GM23248 (cell line): ENCODE data around the gene MID1IP1. TPM values are rescaled to one million over a fixed set of nuclear protein-coding genes. Genes with fewer than 3 reads are reported as not detected.

Source experiments
- DNase-seq: peaks from one replicate; pipeline ENCODE4 v3.0.0-alpha.2; 2015
- H2AFZ ChIP-seq: fragments of 200-600 bp; sonication (generic); 2 replicates; pipeline ENCODE4 v1.6.1; 2016; ENCODE audit warnings: antibody characterized with exemption
- H3F3A ChIP-seq: fragments of 200-600 bp; sonication (generic); 2 replicates; pipeline ENCODE4 v1.6.1; 2016; ENCODE audit warnings: mild to moderate bottlenecking, antibody characterized with exemption, mixed run types; ENCODE audit not compliant: insufficient read depth
- H3K27ac ChIP-seq: fragments of 200-600 bp; sonication (generic); 2 replicates; pipeline ENCODE4 v1.5.1; 2016; ENCODE audit warnings: mild to moderate bottlenecking
- H3K27me3 ChIP-seq: fragments of 200-600 bp; sonication (generic); replicated peaks from 2 replicates; pipeline ENCODE4 v1.6.1; 2016; ENCODE audit warnings: mild to moderate bottlenecking; ENCODE audit not compliant: insufficient read depth
- H3K36me3 ChIP-seq: fragments of 200-600 bp; sonication (generic); 2 replicates; pipeline ENCODE4 v1.6.1; 2016; ENCODE audit warnings: low read depth, mild to moderate bottlenecking
- H3K4me1 ChIP-seq: fragments of 200-600 bp; sonication (generic); 2 replicates; pipeline ENCODE4 v1.6.1; 2016; ENCODE audit warnings: mild to moderate bottlenecking; ENCODE audit not compliant: insufficient read depth
- H3K4me2 ChIP-seq: fragments of 200-600 bp; sonication (generic); one replicate; pipeline ENCODE4 v1.6.1; 2016; ENCODE audit warnings: mild to moderate bottlenecking; ENCODE audit not compliant: unreplicated experiment
- H3K4me3 ChIP-seq: fragments of 200-600 bp; sonication (generic); 2 replicates; pipeline ENCODE4 v1.5.1; 2016; ENCODE audit warnings: mild to moderate bottlenecking
- H3K79me2 ChIP-seq: fragments of 200-600 bp; sonication (generic); 2 replicates; pipeline ENCODE4 v1.6.1; 2016; ENCODE audit warnings: mild to moderate bottlenecking; ENCODE audit not compliant: insufficient read depth
- H3K9ac ChIP-seq: fragments of 200-600 bp; sonication (generic); 2 replicates; pipeline ENCODE4 v1.6.1; 2016; ENCODE audit warnings: mild to moderate bottlenecking
- H3K9me2 ChIP-seq: fragments of 200-600 bp; sonication (generic); 2 replicates; pipeline ENCODE4 v1.6.1; 2016; ENCODE audit warnings: mixed run types, mild to moderate bottlenecking, moderate library complexity; ENCODE audit not compliant: insufficient read depth
- H3K9me3 ChIP-seq: fragments of 200-600 bp; sonication (generic); one replicate; pipeline ENCODE4 v1.6.1; 2017; ENCODE audit warnings: low read depth
- H4K20me1 ChIP-seq: fragments of 200-600 bp; sonication (generic); 2 replicates; pipeline ENCODE4 v1.6.0; 2016; ENCODE audit not compliant: insufficient read depth
- EZH2 ChIP-seq: fragments of 200-600 bp; sonication (generic); IDR thresholded peaks from 2 replicates; pipeline ENCODE4 v1.6.1; 2018; ENCODE audit warnings: antibody characterized with exemption, mild to moderate bottlenecking; ENCODE audit not compliant: insufficient read depth, poor library complexity, severe bottlenecking
- EZH2phosphoT487 ChIP-seq: fragments of 200-600 bp; sonication (generic); IDR thresholded peaks from 2 replicates; pipeline ENCODE4 v1.6.1; 2018; ENCODE audit warnings: antibody characterized with exemption, moderate library complexity, mild to moderate bottlenecking, low read depth; ENCODE audit not compliant: insufficient read depth
- WGBS, 2 experiments: methylation state at CpG; one replicate each; pipeline ENCODE4 v1.1.6; 2015 to 2017; ENCODE audit warnings: low lambda C conversion rate in 2 of 2, low coverage in 1 of 2; ENCODE audit errors: missing lambda C conversion rate in 2 of 2; 5-methylcytosine and 5-hydroxymethylcytosine counted together
- in situ Hi-C: fragments of 300-500 bp; cut with MboI; formaldehyde crosslinking; loops from 2 replicates; pipeline ENCODE4 v1.15.0; 2020
- polyA plus RNA-seq: library from polyadenylated mRNA; unstranded; fragments of >200 nt; fragmentation: Nextera tagmentation; extraction: Ambion mirVana; gene quantifications from 2 replicates; pipeline ENCODE4 v1.2.1, GENCODE V29; 2016
- total RNA-seq: library from RNA; depleted of rRNA; stranded (reverse); fragments of >200 nt; shearing (Covaris generic); gene quantifications from 2 replicates; pipeline ENCODE4 v1.2.3, GENCODE V29; 2014

MID1IP1 gene
- total and polyA plus RNA-seq, 2 experiments from 2014 or later, result 4.8 to 41.9 TPM

- no peak overlapping the region for H3K4me3 ChIP-seq
- peak; percentile 16 for DNase-seq
- H3K36me3 ChIP-seq, result no peaks in the 10 kb centered on the region
- H3F3A ChIP-seq, result peaks cover 4% of the 10 kb centered on the region; the same call in 1 of the 2 replicates
- no peaks in the 10 kb centered on the region for H3K27me3 ChIP-seq
- no peak overlapping the region for H2AFZ ChIP-seq
- peaks cover 34% of the 10 kb centered on the region for H3K79me2 ChIP-seq
- in situ Hi-C loops, result no loop called here
- H3K4me2 ChIP-seq, result no peak overlapping the region
- H3K9me3 ChIP-seq, result no peaks in the 10 kb centered on the region
- H4K20me1 ChIP-seq, result no peaks in the 10 kb centered on the region
- TF ChIP-seq EZH2 (no peak), EZH2phosphoT487 (no peak)
- peak overlapping the region; percentile 27; the same call in 1 of the 2 replicates for H3K27ac ChIP-seq
- H3K9ac ChIP-seq, result no peak overlapping the region
- H3K9me2 ChIP-seq, result no peaks in the 10 kb centered on the region
- peaks cover 24% of the 10 kb centered on the region for H3K4me1 ChIP-seq
Measured at GRCh38 chrX:38807873-38808272, 6.6 kb downstream of the MID1IP1 start.

GRCh38 chrX:38811515-38812243 lies 10.4 kb downstream of the MID1IP1 start:
- 79 to 92% methylated on average over 3 of the region's 3 CpGs for WGBS, 2 experiments

GRCh38 chrX:38816155-38816554 lies 14.9 kb downstream of the MID1IP1 start:
- Histone ChIP-seq H3F3A (no peaks in the 10 kb centered on the region), H3K9me3 (no peaks in the 10 kb centered on the region), H3K27ac (no peak overlapping the region), H4K20me1 (no peaks in the 10 kb centered on the region), H2AFZ (peak overlapping the region; percentile 88), H3K36me3 (no peaks in the 10 kb centered on the region), H3K4me1 (peaks cover 20% of the 10 kb centered on the region), H3K9ac (no peak overlapping the region), H3K79me2 (no peaks in the 10 kb centered on the region), H3K4me2 (no peak overlapping the region), H3K9me2 (no peaks in the 10 kb centered on the region), H3K4me3 (no peak overlapping the region), H3K27me3 (no peaks in the 10 kb centered on the region)
- TF ChIP-seq EZH2, result no peak
- TF ChIP-seq EZH2phosphoT487, result no peak
- DNase-seq, result no peak
- 99 to 100% methylated on average over 3 of the region's 3 CpGs for whole genome bisulfite sequencing, 2 experiments
- in situ Hi-C loops, result no loop called here

More at GRCh38 chrX:38811515-38812243, 10.4 kb downstream of the MID1IP1 start:
- no peaks in the 10 kb centered on the region for H4K20me1 ChIP-seq
- in situ Hi-C loops, result no loop called here
- no peak overlapping the region for H3K9ac ChIP-seq
- H3K4me3 ChIP-seq, result no peak overlapping the region
- H3K36me3 ChIP-seq, result no peaks in the 10 kb centered on the region
- no peak overlapping the region for H3K27ac ChIP-seq
- no peak for TF ChIP-seq EZH2
- TF ChIP-seq EZH2phosphoT487, result no peak
- no peak overlapping the region for H3K4me2 ChIP-seq
- H3K27me3 ChIP-seq, result no peaks in the 10 kb centered on the region
- peaks cover 4% of the 10 kb centered on the region; the same call in 1 of the 2 replicates for H3F3A ChIP-seq
- no peaks in the 10 kb centered on the region for H3K9me2 ChIP-seq
- DNase-seq, result no peak
- H2AFZ ChIP-seq, result peak overlapping the region; percentile 33; the same call in 1 of the 2 replicates
- peaks cover 21% of the 10 kb centered on the region for H3K4me1 ChIP-seq
- H3K9me3 ChIP-seq, result no peaks in the 10 kb centered on the region
- H3K79me2 ChIP-seq, result peaks cover 13% of the 10 kb centered on the region

- H3K9me2 ChIP-seq, result no peaks in the 10 kb centered on the region
- H3K4me3 ChIP-seq, result no peak overlapping the region
- TF ChIP-seq EZH2 (no peak), EZH2phosphoT487 (no peak)
- H3K27me3 ChIP-seq, result no peaks in the 10 kb centered on the region
- H3K9ac ChIP-seq, result no peak overlapping the region
- WGBS, 2 experiments, result 10 to 21% methylated on average over 2 of the region's 2 CpGs
- H4K20me1 ChIP-seq, result no peaks in the 10 kb centered on the region
- H3F3A ChIP-seq, result no peaks in the 10 kb centered on the region
- in situ Hi-C loops, result no loop called here
- H3K4me1 ChIP-seq, result peaks cover 15% of the 10 kb centered on the region
- no peaks in the 10 kb centered on the region for H3K9me3 ChIP-seq
- H3K36me3 ChIP-seq, result no peaks in the 10 kb centered on the region
- H2AFZ ChIP-seq, result peak overlapping the region; percentile 88
- DNase-seq, result peak; percentile 24
- peak overlapping the region; percentile 30; the same call in 1 of the 2 replicates for H3K27ac ChIP-seq
- H3K4me2 ChIP-seq, result no peak overlapping the region
- H3K79me2 ChIP-seq, result no peaks in the 10 kb centered on the region
Measured at GRCh38 chrX:38817004-38817703, 15.9 kb downstream of the MID1IP1 start.
